ENCODE measurements around the gene OR51G2. TPM values are rescaled to one million over a fixed set of nuclear protein-coding genes. Genes with fewer than 3 reads are reported as not detected.

OR51G2 gene
- total RNA-seq, 1 donor, result not detected

DNA sequence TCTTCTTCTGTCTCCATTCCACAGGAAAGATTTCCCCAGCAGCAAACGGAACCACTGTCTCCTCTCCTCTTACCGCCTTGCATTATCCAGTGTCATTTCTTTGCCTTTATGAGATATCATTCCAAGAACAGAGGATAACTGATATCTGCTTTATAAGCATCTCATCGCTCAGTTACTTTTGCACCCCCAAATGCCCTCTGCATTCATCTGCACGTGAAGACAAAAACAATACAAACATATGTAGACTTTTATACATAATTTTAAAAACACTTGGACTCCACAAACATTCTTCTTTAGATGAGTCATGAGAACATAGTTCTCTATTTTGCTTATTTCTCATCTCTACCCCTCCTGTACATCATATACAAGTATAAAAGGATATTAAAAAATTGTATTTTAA is 38.0 kb downstream of the OR51G2 start:
- DNase-seq (ENCODE audit: low read depth in 2 of 3, low spot score in 2 of 3), result no peak

DNA sequence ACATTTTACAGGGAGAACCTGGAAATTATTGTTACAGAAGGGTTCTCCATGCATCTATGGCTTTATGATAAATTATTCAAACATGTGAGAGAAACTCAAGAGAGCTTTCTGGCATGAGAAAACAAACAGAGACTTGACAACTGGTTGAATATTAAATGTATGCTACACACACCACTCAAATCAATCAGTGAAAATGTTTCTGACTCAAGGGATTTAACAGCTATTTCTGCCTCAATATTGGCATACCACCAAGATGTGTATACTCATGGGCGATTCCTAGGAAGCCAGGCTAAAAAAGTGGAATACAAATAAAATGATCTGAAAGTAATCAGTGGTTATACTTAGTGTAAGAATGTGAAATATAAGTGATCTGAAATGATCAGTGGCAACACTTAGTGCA is 53.3 kb downstream of the OR51G2 start:
- no peak for DNase-seq (ENCODE audit: low read depth in 2 of 3, low spot score in 2 of 3)

DNA sequence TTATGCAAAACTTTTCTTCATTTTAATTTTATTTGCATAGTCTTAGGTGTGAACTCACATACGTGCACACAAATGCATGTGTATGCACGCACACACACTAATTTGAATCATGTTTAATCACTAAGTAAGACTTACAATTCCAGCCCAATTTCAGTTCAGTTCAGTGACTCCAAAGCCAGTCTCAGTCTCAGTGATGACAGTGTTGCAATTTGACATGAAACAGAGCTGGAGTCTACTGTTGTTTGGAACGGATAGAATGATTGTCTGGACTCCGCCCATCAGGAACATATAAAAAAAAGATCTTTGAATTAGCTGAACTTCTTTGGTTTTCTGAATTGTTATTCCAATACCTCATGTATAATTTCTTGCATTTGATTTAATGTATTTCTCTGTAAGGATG is 55.3 kb downstream of the OR51G2 start:
- DNase-seq (ENCODE audit: low read depth in 2 of 3, low spot score in 2 of 3), result no peak

Other genes starting within 250 kb of the OR51G2 start
- gene OR51E2, start 221.5 kb downstream of the OR51G2 start, total RNA-seq, result under 0.01 TPM
- gene MMP26, start 214.6 kb downstream of the OR51G2 start, total RNA-seq, result not detected
- not detected for gene OR51F1, start 149.4 kb downstream of the OR51G2 start, total RNA-seq
- not detected for gene OR52R1, start 115.0 kb downstream of the OR51G2 start, total RNA-seq
- gene OR51F2, start 98.0 kb downstream of the OR51G2 start, total RNA-seq, result not detected
- gene OR51S1, start 70.1 kb downstream of the OR51G2 start, total RNA-seq, result not detected
- not detected for gene OR51T1, start 37.5 kb downstream of the OR51G2 start, total RNA-seq
- not detected for gene OR51A7, start 15.6 kb downstream of the OR51G2 start, total RNA-seq
- gene OR51G1, start 5.0 kb upstream of the OR51G2 start, total RNA-seq, result not detected
- under 0.01 TPM for gene OR51A4, start 28.3 kb upstream of the OR51G2 start, total RNA-seq
- gene OR51A2, start 36.4 kb upstream of the OR51G2 start, total RNA-seq, result not detected
- gene OR51L1, start 75.5 kb upstream of the OR51G2 start, total RNA-seq, result under 0.01 TPM
- gene OR52J3, start 127.2 kb upstream of the OR51G2 start, total RNA-seq, result not detected
- gene OR52E2, start 140.3 kb upstream of the OR51G2 start, total RNA-seq, result not detected
- gene OR52E1, start 150.2 kb upstream of the OR51G2 start, total RNA-seq, result under 0.01 TPM
- gene OR52A5, start 219.0 kb upstream of the OR51G2 start, total RNA-seq, result not detected
- gene OR52A1, start 235.4 kb upstream of the OR51G2 start, total RNA-seq, result 0.27 TPM

Measured in hematopoietic multipotent progenitor cell (in vitro differentiated cells).